Effector memory CD4-positive, alpha-beta T cell (primary cell): ENCODE measurements around the gene GRIP1.
"Not testable (repeated sequence)": the region's sequence is repeated elsewhere in the genome, so short reads cannot be mapped to it uniquely, and the experiment has no call there.

ENCODE experiments used
- DNase-seq, 3 donors: peaks; one replicate each; pipeline ENCODE4 v3.0.0-alpha.2; 2020
- H3K27ac ChIP-seq: 2 replicates; pipeline ENCODE4 v1.7.0; 2013; ENCODE audit warnings: mild to moderate bottlenecking, low read length, moderate library complexity; ENCODE audit not compliant: insufficient read depth, poor library complexity, severe bottlenecking
- H3K27me3 ChIP-seq: replicated peaks from 2 replicates; pipeline ENCODE4 v1.7.0; 2013; ENCODE audit warnings: mild to moderate bottlenecking, low read length; ENCODE audit not compliant: insufficient read depth, control insufficient read depth, poor library complexity, severe bottlenecking
- H3K36me3 ChIP-seq: 2 replicates; pipeline ENCODE4 v1.7.0; 2013; ENCODE audit warnings: mild to moderate bottlenecking, low read length, moderate library complexity; ENCODE audit not compliant: control insufficient read depth, insufficient read depth
- H3K4me1 ChIP-seq: 2 replicates; pipeline ENCODE4 v1.7.0; 2013; ENCODE audit warnings: low read length, mild to moderate bottlenecking; ENCODE audit not compliant: control insufficient read depth, insufficient read depth, poor library complexity, severe bottlenecking
- H3K4me3 ChIP-seq: 2 replicates; pipeline ENCODE4 v1.7.0; 2013; ENCODE audit warnings: low read length, low read depth, mild to moderate bottlenecking; ENCODE audit not compliant: insufficient read depth, poor library complexity, severe bottlenecking
- H3K9me3 ChIP-seq: 2 replicates; pipeline ENCODE4 v1.7.0; 2013; ENCODE audit warnings: mild to moderate bottlenecking, low read length, moderate library complexity; ENCODE audit not compliant: control insufficient read depth

Gene GRIP1

GRCh38 chr12:66516561-66516960, 162.3 kb downstream of the GRIP1 start:
- H3K4me3 ChIP-seq, result no peak overlapping the region

GRCh38 chr12:66516133-66516532, 162.7 kb downstream of the GRIP1 start:
- Histone ChIP-seq H3K27ac (no peak overlapping the region), H3K36me3 (no peaks in the 10 kb centered on the region), H3K4me1 (no peaks in the 10 kb centered on the region), H3K9me3 (no peaks in the 10 kb centered on the region), H3K4me3 (no peak overlapping the region), H3K27me3 (no peaks in the 10 kb centered on the region)
- no peak for DNase-seq

More at GRCh38 chr12:66516561-66516960, 162.3 kb downstream of the GRIP1 start:
- H3K36me3 ChIP-seq, result no peaks in the 10 kb centered on the region
- no peaks in the 10 kb centered on the region for H3K27me3 ChIP-seq
- no peak overlapping the region for H3K27ac ChIP-seq
- H3K4me1 ChIP-seq, result no peaks in the 10 kb centered on the region
- DNase-seq, result no peak
- H3K9me3 ChIP-seq, result no peaks in the 10 kb centered on the region

GRCh38 chr12:66514581-66514980, 164.3 kb downstream of the GRIP1 start:
- no peak for DNase-seq
- Histone ChIP-seq H3K27ac (no peak overlapping the region), H3K36me3 (no peaks in the 10 kb centered on the region), H3K4me1 (no peaks in the 10 kb centered on the region), H3K9me3 (no peaks in the 10 kb centered on the region), H3K27me3 (no peaks in the 10 kb centered on the region), H3K4me3 (no peak overlapping the region)

- H3K36me3 ChIP-seq, result no peaks in the 10 kb centered on the region
- no peak overlapping the region for H3K4me3 ChIP-seq
- no peak for DNase-seq
- H3K27ac ChIP-seq, result no peak overlapping the region
- no peaks in the 10 kb centered on the region for H3K27me3 ChIP-seq
- H3K4me1 ChIP-seq, result no peaks in the 10 kb centered on the region
- H3K9me3 ChIP-seq, result no peaks in the 10 kb centered on the region
Observed at GRCh38 chr12:66508025-66508424, 170.9 kb downstream of the GRIP1 start.

- Histone ChIP-seq H3K4me1 (no peaks in the 10 kb centered on the region), H3K4me3 (no peak overlapping the region), H3K27me3 (no peaks in the 10 kb centered on the region), H3K36me3 (no peaks in the 10 kb centered on the region), H3K9me3 (no peaks in the 10 kb centered on the region), H3K27ac (no peak overlapping the region)
- DNase-seq, result no peak
Observed at GRCh38 chr12:66503746-66504145, 175.1 kb downstream of the GRIP1 start.

GRCh38 chr12:66502911-66503310, 176.0 kb downstream of the GRIP1 start:
- H3K4me3 ChIP-seq, result no peak overlapping the region
- no peak for DNase-seq
- no peak overlapping the region for H3K27ac ChIP-seq
- no peaks in the 10 kb centered on the region for H3K36me3 ChIP-seq
- H3K27me3 ChIP-seq, result no peaks in the 10 kb centered on the region
- no peaks in the 10 kb centered on the region for H3K4me1 ChIP-seq
- H3K9me3 ChIP-seq, result no peaks in the 10 kb centered on the region

GRCh38 chr12:66500841-66501240, 178.0 kb downstream of the GRIP1 start:
- no peak for DNase-seq
- H3K27me3 ChIP-seq, result no peaks in the 10 kb centered on the region
- no peaks in the 10 kb centered on the region for H3K4me1 ChIP-seq
- H3K4me3 ChIP-seq, result no peak overlapping the region
- H3K36me3 ChIP-seq, result no peaks in the 10 kb centered on the region
- no peak overlapping the region for H3K27ac ChIP-seq
- H3K9me3 ChIP-seq, result no peaks in the 10 kb centered on the region

GRCh38 chr12:66500091-66500490, 178.8 kb downstream of the GRIP1 start:
- Histone ChIP-seq H3K27me3 (no peaks in the 10 kb centered on the region), H3K4me3 (no peak overlapping the region), H3K27ac (no peak overlapping the region), H3K9me3 (no peaks in the 10 kb centered on the region), H3K4me1 (no peaks in the 10 kb centered on the region), H3K36me3 (no peaks in the 10 kb centered on the region)
- no peak for DNase-seq

GRCh38 chr12:66499000-66499399, 179.9 kb downstream of the GRIP1 start:
- Histone ChIP-seq H3K9me3 (no peaks in the 10 kb centered on the region), H3K4me3 (no peak overlapping the region), H3K36me3 (no peaks in the 10 kb centered on the region), H3K27me3 (no peaks in the 10 kb centered on the region), H3K4me1 (no peaks in the 10 kb centered on the region), H3K27ac (no peak overlapping the region)
- DNase-seq, result no peak

- not testable (repeated sequence) for H3K27ac ChIP-seq, H3K4me3 ChIP-seq, H3K4me1 ChIP-seq, DNase-seq, H3K9me3 ChIP-seq, H3K36me3 ChIP-seq, H3K27me3 ChIP-seq
Observed at GRCh38 chr12:66498059-66498458, 180.8 kb downstream of the GRIP1 start.
